Fibroblast of villous mesenchyme (primary cell): ENCODE measurements around the gene TSPAN4. TPM values are rescaled to one million over a fixed set of nuclear protein-coding genes. Genes with fewer than 3 reads are reported as not detected.

Experiments used
- DNase-seq: peaks from one replicate; pipeline ENCODE4 v3.0.0-alpha.2; 2010; ENCODE audit warnings: low read depth
- H3K4me3 ChIP-seq: 2 replicates; pipeline ENCODE4 v1.5.1; 2011; ENCODE audit warnings: low read depth, mild to moderate bottlenecking, low read length
- CTCF ChIP-seq: IDR thresholded peaks from 2 replicates; pipeline ENCODE4 v1.5.1; 2012; ENCODE audit warnings: low read depth, mild to moderate bottlenecking, low read length; ENCODE audit not compliant: insufficient read depth
- total RNA-seq: library from RNA; depleted of rRNA; stranded (reverse); fragments of >200 nt; gene quantifications from 2 replicates; pipeline ENCODE4 v1.2.3, GENCODE V29; 2012

TSPAN4 gene
- total RNA-seq = 113 and 126 TPM in 2 replicates

- TF ChIP-seq CTCF = no peak
- peak; percentile 90 for DNase-seq
- H3K4me3 ChIP-seq = peak within 1 kb of the TSS; percentile 86
Measured at GRCh38 chr11:842370-843002, at the start of gene TSPAN4, which contains the start of gene POLR2L. Gene TSPAN4, plus strand, starts transcription at chr11:842852. Its CDS starts 7,453 bp downstream, at chr11:850305. Gene POLR2L, minus strand, starts transcription at chr11:842529. Its CDS starts 21 bp downstream, at chr11:842508.

GRCh38 chr11:792873-793272 is 49.8 kb upstream of the TSPAN4 start:
- no peak overlapping the region for H3K4me3 ChIP-seq
- no peak for DNase-seq
- TF ChIP-seq CTCF = no peak

GRCh38 chr11:793556-793955 is 49.1 kb upstream of the TSPAN4 start:
- no peak for DNase-seq
- no peak overlapping the region for H3K4me3 ChIP-seq
- TF ChIP-seq CTCF = no peak

GRCh38 chr11:794013-794765 is 48.5 kb upstream of the TSPAN4 start:
- no peak for DNase-seq
- TF ChIP-seq CTCF = no peak
- H3K4me3 ChIP-seq = no peak overlapping the region

GRCh38 chr11:794766-795633 is 47.7 kb upstream of the TSPAN4 start:
- DNase-seq = no peak
- no peak for TF ChIP-seq CTCF

GRCh38 chr11:795634-796564 is 46.8 kb upstream of the TSPAN4 start:
- peak overlapping the region; percentile 74 for H3K4me3 ChIP-seq
- peak; percentile 89 for DNase-seq
- no peak for TF ChIP-seq CTCF

More at GRCh38 chr11:794766-795633, 47.7 kb upstream of the TSPAN4 start:
- H3K4me3 ChIP-seq = peak overlapping the region; percentile 74
